Measurements from ENCODE around the gene S100A13.
"Not testable (repeated sequence)": the region's sequence is repeated elsewhere in the genome, so short reads cannot be mapped to it uniquely, and the experiment has no call there.

The S100A13 gene

GRCh38 chr1:153648000-153648643 is 20.8 kb upstream of the S100A13 start:
- DNase-seq (ENCODE audit: low read depth, low spot score): peak; percentile 32

- no peak for DNase-seq (ENCODE audit: low read depth, low spot score)
Observed at GRCh38 chr1:153647346-153647714, 20.0 kb upstream of the S100A13 start.

GRCh38 chr1:153646672-153647345 is 19.5 kb upstream of the S100A13 start:
- no peak for DNase-seq (ENCODE audit: low read depth, low spot score)

- DNase-seq (ENCODE audit: low read depth, low spot score): no peak
Observed at GRCh38 chr1:153643816-153644215, 16.5 kb upstream of the S100A13 start.

GRCh38 chr1:153643100-153643499 is 15.8 kb upstream of the S100A13 start:
- DNase-seq (ENCODE audit: low read depth, low spot score): no peak

GRCh38 chr1:153642161-153642560 is 14.9 kb upstream of the S100A13 start:
- DNase-seq (ENCODE audit: low read depth, low spot score): no peak

GRCh38 chr1:153640861-153641260 is 13.6 kb upstream of the S100A13 start:
- no peak for DNase-seq (ENCODE audit: low read depth, low spot score)

- DNase-seq (ENCODE audit: low read depth, low spot score): not testable (repeated sequence)
Observed at GRCh38 chr1:153640213-153640612, 12.9 kb upstream of the S100A13 start.

- no peak for DNase-seq (ENCODE audit: low read depth, low spot score)
Observed at GRCh38 chr1:153639280-153639679, 12.0 kb upstream of the S100A13 start.

GRCh38 chr1:153638261-153638660 is 11.0 kb upstream of the S100A13 start:
- DNase-seq (ENCODE audit: low read depth, low spot score): no peak

GRCh38 chr1:153636312-153636711 is 9.0 kb upstream of the S100A13 start:
- no peak for DNase-seq (ENCODE audit: low read depth, low spot score)

GRCh38 chr1:153635872-153636271 is 8.6 kb upstream of the S100A13 start:
- no peak for DNase-seq (ENCODE audit: low read depth, low spot score)

- DNase-seq (ENCODE audit: low read depth, low spot score): peak; percentile 99
Observed at GRCh38 chr1:153633754-153634665, 6.7 kb upstream of the S100A13 start, which contains the start of gene CHTOP. TSS of gene CHTOP (plus strand) at chr1:153634066. CDS start at chr1:153636589, 2,523 bp downstream.

- DNase-seq (ENCODE audit: low read depth, low spot score): no peak
Observed at GRCh38 chr1:153633161-153633753, 6.0 kb upstream of the S100A13 start.

GRCh38 chr1:153631047-153632022 is 4.0 kb upstream of the S100A13 start:
- DNase-seq (ENCODE audit: low read depth, low spot score): peak; percentile 77

GRCh38 chr1:153630384-153630783 is 3.1 kb upstream of the S100A13 start:
- no peak for DNase-seq (ENCODE audit: low read depth, low spot score)

- peak; percentile 63 for DNase-seq (ENCODE audit: low read depth, low spot score)
Observed at GRCh38 chr1:153629971-153630370, 2.7 kb upstream of the S100A13 start.

- DNase-seq (ENCODE audit: low read depth, low spot score): no peak
Observed at GRCh38 chr1:153629343-153629665, 2.0 kb upstream of the S100A13 start.

GRCh38 chr1:153628638-153629342 is 1.5 kb upstream of the S100A13 start:
- no peak for DNase-seq (ENCODE audit: low read depth, low spot score)

Data from astrocyte of the hippocampus (primary cell).